Raji (cell line): ENCODE data around the gene LNX1.

Experiments used
- POLR2A ChIP-seq: IDR thresholded peaks from 2 replicates; pipeline ENCODE4 v1.6.1; 2011; ENCODE audit warnings: low read depth, low read length, control low read depth; ENCODE audit not compliant: insufficient read depth

Gene LNX1

GRCh38 chr4:53591372-53591892 is at the start of gene LNX1:
TSS of gene LNX1 (minus strand) at chr4:53591486. CDS start at chr4:53574002, 17,484 bp downstream.
- TF ChIP-seq POLR2A, result no peak

- no peak for TF ChIP-seq POLR2A
Observed at GRCh38 chr4:53640576-53641453, 49.5 kb upstream of the LNX1 start.

GRCh38 chr4:53638919-53639318 is 47.6 kb upstream of the LNX1 start:
- no peak for TF ChIP-seq POLR2A

GRCh38 chr4:53637348-53637747 is 46.1 kb upstream of the LNX1 start:
- no peak for TF ChIP-seq POLR2A

- TF ChIP-seq POLR2A, result no peak
Observed at GRCh38 chr4:53635697-53636483, 44.6 kb upstream of the LNX1 start.

GRCh38 chr4:53633608-53634007 is 42.3 kb upstream of the LNX1 start:
- TF ChIP-seq POLR2A, result no peak

- TF ChIP-seq POLR2A, result no peak
Observed at GRCh38 chr4:53629296-53629695, 38.0 kb upstream of the LNX1 start.

- no peak for TF ChIP-seq POLR2A
Observed at GRCh38 chr4:53626491-53626890, 35.2 kb upstream of the LNX1 start.

- no peak for TF ChIP-seq POLR2A
Observed at GRCh38 chr4:53625888-53626287, 34.6 kb upstream of the LNX1 start.

- no peak for TF ChIP-seq POLR2A
Observed at GRCh38 chr4:53622739-53623151, 31.5 kb upstream of the LNX1 start.

GRCh38 chr4:53620956-53621355 is 29.7 kb upstream of the LNX1 start:
- no peak for TF ChIP-seq POLR2A

GRCh38 chr4:53619431-53619830 is 28.1 kb upstream of the LNX1 start:
- no peak for TF ChIP-seq POLR2A

GRCh38 chr4:53618321-53618720 is 27.0 kb upstream of the LNX1 start:
- no peak for TF ChIP-seq POLR2A

- TF ChIP-seq POLR2A, result no peak
Observed at GRCh38 chr4:53617101-53617680, 25.9 kb upstream of the LNX1 start.

GRCh38 chr4:53616219-53616618 is 24.9 kb upstream of the LNX1 start:
- no peak for TF ChIP-seq POLR2A
